GM10266 (cell line): ENCODE results near the gene SLC30A7.
"Not testable (repeated sequence)": the region's sequence is repeated elsewhere in the genome, so short reads cannot be mapped to it uniquely, and the experiment has no call there.

Source experiments
- DNase-seq: peaks from one replicate; pipeline ENCODE4 v3.0.0; 2012; ENCODE audit errors: extremely low spot score
- CTCF ChIP-seq: IDR thresholded peaks from 2 replicates; pipeline ENCODE4 v1.5.1; 2012; ENCODE audit warnings: mild to moderate bottlenecking, low read depth; ENCODE audit not compliant: control insufficient read depth, insufficient read depth; ENCODE audit errors: missing control alignments

The SLC30A7 gene

GRCh38 chr1:100926240-100926639 is 30.4 kb downstream of the SLC30A7 start:
- no peak for TF ChIP-seq CTCF
- no peak for DNase-seq

GRCh38 chr1:100927276-100927675 is 31.4 kb downstream of the SLC30A7 start:
- DNase-seq = no peak

GRCh38 chr1:100928128-100928527 is 32.2 kb downstream of the SLC30A7 start:
- no peak for TF ChIP-seq CTCF
- DNase-seq = no peak

More at GRCh38 chr1:100927276-100927675, 31.4 kb downstream of the SLC30A7 start:
- TF ChIP-seq CTCF = no peak

GRCh38 chr1:100930494-100930893 is 34.6 kb downstream of the SLC30A7 start:
- no peak for DNase-seq
- TF ChIP-seq CTCF = no peak

GRCh38 chr1:100931716-100932115 is 35.8 kb downstream of the SLC30A7 start:
- no peak for TF ChIP-seq CTCF
- DNase-seq = no peak

GRCh38 chr1:100933555-100933954 is 37.7 kb downstream of the SLC30A7 start:
- not testable (repeated sequence) for DNase-seq

- no peak for TF ChIP-seq CTCF
- DNase-seq = no peak
Measured at GRCh38 chr1:100936194-100936967, 40.5 kb downstream of the SLC30A7 start.
